ENCODE results near the gene ACAP3. TPM values are rescaled to one million over a fixed set of nuclear protein-coding genes. Genes with fewer than 3 reads are reported as not detected.

ACAP3 gene
- total and polyA plus RNA-seq, 10 of the 15 experiments (the other 5 are each of a cell fraction or from before 2014, with no cell fraction given): 0.05 to 34.2 (median 7.1) TPM

DNA sequence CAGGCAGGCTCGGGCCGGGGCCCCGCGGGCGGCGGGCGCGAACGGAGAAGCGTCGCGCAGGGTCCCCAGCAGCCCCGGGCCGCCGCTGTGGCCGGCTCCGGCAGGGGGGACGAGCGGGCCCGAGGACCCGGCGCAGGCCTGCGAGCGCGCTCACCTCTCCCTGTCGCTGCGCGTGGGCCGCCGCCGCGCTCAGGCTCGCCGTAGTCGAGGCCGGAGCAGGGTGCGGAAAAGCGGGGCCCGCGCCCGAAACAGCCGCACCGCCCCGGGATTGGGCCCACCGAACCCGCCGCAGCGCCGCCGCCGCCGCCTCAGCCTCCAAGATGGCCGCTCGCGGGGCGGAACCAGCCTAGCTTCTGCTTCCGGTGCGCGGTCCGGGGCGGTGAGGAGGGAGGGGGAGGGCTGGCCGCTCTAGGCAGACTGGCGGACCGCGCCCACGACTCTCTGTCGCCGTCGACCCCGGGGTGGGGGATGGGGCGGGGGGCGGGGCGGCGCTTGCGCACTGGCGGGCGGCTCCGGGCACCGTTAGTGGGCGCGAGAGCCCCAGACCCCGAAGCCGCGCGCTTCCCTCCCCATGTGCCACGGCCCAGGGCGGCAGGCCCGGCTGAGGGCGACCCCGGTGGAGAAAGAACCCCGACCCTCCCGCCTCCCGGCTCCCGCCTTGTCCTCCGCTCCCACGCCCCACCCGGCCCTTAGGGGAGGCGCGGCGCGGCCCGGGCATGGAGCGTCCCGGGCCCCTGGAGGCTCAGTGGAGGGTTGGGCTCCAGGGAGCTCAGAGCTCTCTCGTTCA, 34.0 kb downstream of the ACAP3 start, which contains the start of gene UBE2J2:
Gene UBE2J2, minus strand, starts transcription at position 343 of the 787 bp plus-strand sequence. CDS start 5,862 bp downstream, outside the sequence.
- Histone ChIP-seq H3K4me3 (peak within 1 kb of the TSS; percentile 81), H3K79me2 (ENCODE audit: control insufficient read depth, insufficient read depth, low read length) (peaks cover 41% of the 10 kb centered on the region), H3K9me3 (replicated peaks; ENCODE audit: control insufficient read depth, insufficient read depth, low read length) (no peaks in the 10 kb centered on the region), H4K20me1 (ENCODE audit: control insufficient read depth, insufficient read depth) (peaks cover 4% of the 10 kb centered on the region; the same call in 1 of the 2 replicates), H3K36me3 (ENCODE audit: control insufficient read depth in 2 of 2, insufficient read depth in 2 of 2, low read length in 1 of 2) (peaks cover 0 to 6% of the 10 kb centered on the region in 2 experiments; a peak in 1 of 4 replicates), H3K27ac (ENCODE audit: control insufficient read depth, insufficient read depth) (peak within 1 kb of the TSS; percentile 78), H3K4me2 (ENCODE audit: control insufficient read depth, insufficient read depth) (peak within 1 kb of the TSS; percentile 100), H3K9ac (ENCODE audit: control insufficient read depth, insufficient read depth, low read length) (peak within 1 kb of the TSS; percentile 92), H2AFZ (ENCODE audit: control insufficient read depth, low read depth, low read length) (peak within 1 kb of the TSS; percentile 92), H3K4me1 (ENCODE audit: control insufficient read depth, insufficient read depth, low read length) (peaks cover 18% of the 10 kb centered on the region), H3K27me3 (replicated peaks in 1 of 2; ENCODE audit: control insufficient read depth in 2 of 2, insufficient read depth in 2 of 2, low read length in 1 of 2) (no peaks in the 10 kb centered on the region)
- SMC1A ChIA-PET (ENCODE audit: uncharacterized antibody, unreplicated experiment): no interaction called here
- DNase-seq (ENCODE audit: low read depth, low spot score) (peak; percentile 26), ATAC-seq (peak; percentile 95), FAIRE-seq (peak; percentile 57)
- WGBS (ENCODE audit: insufficient coverage, insufficient replicate concordance, low lambda C conversion rate, missing lambda C conversion rate): under 1% methylated on average over 59 of the region's 105 CpGs
- POLR2A ChIA-PET: interaction anchor here (0.6 to 1.4 kb wide), 7 partner anchors 18 to 483 kb away, joined by 3 to 5 read pairs (median 4); partner anchors contain the start of gene ISG15
- in situ Hi-C loops (cut with MboI) (no loop called here), intact Hi-C loops (cut with micrococcal nuclease; ENCODE audit: unreplicated experiment) (no loop called here)
- RAD21 ChIA-PET (ENCODE audit: unreplicated experiment): interaction anchor here (0.7 kb wide), 2 partner anchors 163 to 242 kb away, joined by 4 read pairs; no protein-coding TSS in a partner anchor
- CTCF ChIA-PET: interaction anchor here (1.0 kb wide), 3 partner anchors 13 to 23 kb away, joined by 3 to 4 read pairs (median 4); no protein-coding TSS in a partner anchor
- BruUV-seq (replicated peaks): no TSS peak
- TF ChIP-seq ZZZ3 (IDR thresholded peaks at IDR 0.05; ENCODE audit: control insufficient read depth, insufficient read length, low read depth) (no peak), IKZF1 (conservative IDR thresholded peaks at IDR 0.05) (peak; percentile 92), EED (IDR thresholded peaks at IDR 0.05; ENCODE audit: low read depth) (no peak), FOS (IDR thresholded peaks at IDR 0.05; ENCODE audit: borderline replicate concordance, extremely low read depth, insufficient read length) (no peak), TCF7 (IDR thresholded peaks at IDR 0.05; ENCODE audit: borderline replicate concordance) (no peak), GATAD2B (conservative IDR thresholded peaks at IDR 0.05; ENCODE audit: low read depth) (peak; percentile 95), SREBF1 (IDR thresholded peaks at IDR 0.05; ENCODE audit: low read length) (no peak), RAD21 (IDR thresholded peaks at IDR 0.05; ENCODE audit: insufficient read depth, low read depth, low read length) (no peak), FOXK2 (IDR thresholded peaks at IDR 0.05) (no peak), SP1 (IDR thresholded peaks at IDR 0.05; ENCODE audit: low read depth, low read length) (peak; percentile 35), BACH1 (IDR thresholded peaks at IDR 0.05; ENCODE audit: borderline replicate concordance) (peak; percentile 71)
- TF ChIP-seq, protein P1, sequence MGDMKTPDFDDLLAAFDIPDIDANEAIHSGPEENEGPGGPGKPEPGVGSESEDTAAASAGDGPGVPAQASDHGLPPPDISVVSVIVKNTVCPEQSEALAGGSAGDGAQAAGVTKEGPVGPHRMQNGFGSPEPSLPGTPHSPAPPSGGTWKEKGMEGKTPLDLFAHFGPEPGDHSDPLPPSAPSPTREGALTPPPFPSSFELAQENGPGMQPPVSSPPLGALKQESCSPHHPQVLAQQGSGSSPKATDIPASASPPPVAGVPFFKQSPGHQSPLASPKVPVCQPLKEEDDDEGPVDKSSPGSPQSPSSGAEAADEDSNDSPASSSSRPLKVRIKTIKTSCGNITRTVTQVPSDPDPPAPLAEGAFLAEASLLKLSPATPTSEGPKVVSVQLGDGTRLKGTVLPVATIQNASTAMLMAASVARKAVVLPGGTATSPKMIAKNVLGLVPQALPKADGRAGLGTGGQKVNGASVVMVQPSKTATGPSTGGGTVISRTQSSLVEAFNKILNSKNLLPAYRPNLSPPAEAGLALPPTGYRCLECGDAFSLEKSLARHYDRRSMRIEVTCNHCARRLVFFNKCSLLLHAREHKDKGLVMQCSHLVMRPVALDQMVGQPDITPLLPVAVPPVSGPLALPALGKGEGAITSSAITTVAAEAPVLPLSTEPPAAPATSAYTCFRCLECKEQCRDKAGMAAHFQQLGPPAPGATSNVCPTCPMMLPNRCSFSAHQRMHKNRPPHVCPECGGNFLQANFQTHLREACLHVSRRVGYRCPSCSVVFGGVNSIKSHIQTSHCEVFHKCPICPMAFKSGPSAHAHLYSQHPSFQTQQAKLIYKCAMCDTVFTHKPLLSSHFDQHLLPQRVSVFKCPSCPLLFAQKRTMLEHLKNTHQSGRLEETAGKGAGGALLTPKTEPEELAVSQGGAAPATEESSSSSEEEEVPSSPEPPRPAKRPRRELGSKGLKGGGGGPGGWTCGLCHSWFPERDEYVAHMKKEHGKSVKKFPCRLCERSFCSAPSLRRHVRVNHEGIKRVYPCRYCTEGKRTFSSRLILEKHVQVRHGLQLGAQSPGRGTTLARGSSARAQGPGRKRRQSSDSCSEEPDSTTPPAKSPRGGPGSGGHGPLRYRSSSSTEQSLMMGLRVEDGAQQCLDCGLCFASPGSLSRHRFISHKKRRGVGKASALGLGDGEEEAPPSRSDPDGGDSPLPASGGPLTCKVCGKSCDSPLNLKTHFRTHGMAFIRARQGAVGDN (IDR thresholded peaks at IDR 0.05): 0 out of 2 replicates have a peak, but pooled peaks have one; percentile 37
- TF ChIP-seq, protein P2, sequence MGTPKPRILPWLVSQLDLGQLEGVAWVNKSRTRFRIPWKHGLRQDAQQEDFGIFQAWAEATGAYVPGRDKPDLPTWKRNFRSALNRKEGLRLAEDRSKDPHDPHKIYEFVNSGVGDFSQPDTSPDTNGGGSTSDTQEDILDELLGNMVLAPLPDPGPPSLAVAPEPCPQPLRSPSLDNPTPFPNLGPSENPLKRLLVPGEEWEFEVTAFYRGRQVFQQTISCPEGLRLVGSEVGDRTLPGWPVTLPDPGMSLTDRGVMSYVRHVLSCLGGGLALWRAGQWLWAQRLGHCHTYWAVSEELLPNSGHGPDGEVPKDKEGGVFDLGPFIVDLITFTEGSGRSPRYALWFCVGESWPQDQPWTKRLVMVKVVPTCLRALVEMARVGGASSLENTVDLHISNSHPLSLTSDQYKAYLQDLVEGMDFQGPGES (IDR thresholded peaks at IDR 0.05): no peak
- TF ChIP-seq, protein P3, sequence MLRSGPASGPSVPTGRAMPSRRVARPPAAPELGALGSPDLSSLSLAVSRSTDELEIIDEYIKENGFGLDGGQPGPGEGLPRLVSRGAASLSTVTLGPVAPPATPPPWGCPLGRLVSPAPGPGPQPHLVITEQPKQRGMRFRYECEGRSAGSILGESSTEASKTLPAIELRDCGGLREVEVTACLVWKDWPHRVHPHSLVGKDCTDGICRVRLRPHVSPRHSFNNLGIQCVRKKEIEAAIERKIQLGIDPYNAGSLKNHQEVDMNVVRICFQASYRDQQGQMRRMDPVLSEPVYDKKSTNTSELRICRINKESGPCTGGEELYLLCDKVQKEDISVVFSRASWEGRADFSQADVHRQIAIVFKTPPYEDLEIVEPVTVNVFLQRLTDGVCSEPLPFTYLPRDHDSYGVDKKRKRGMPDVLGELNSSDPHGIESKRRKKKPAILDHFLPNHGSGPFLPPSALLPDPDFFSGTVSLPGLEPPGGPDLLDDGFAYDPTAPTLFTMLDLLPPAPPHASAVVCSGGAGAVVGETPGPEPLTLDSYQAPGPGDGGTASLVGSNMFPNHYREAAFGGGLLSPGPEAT (IDR thresholded peaks at IDR 0.05; ENCODE audit: low read depth): no peak
